LHCN-M2 (cell line): ENCODE data around the gene IQCN. TPM values are rescaled to one million over a fixed set of nuclear protein-coding genes. Genes with fewer than 3 reads are reported as not detected.

ENCODE experiments used
- DNase-seq: peaks from one replicate; pipeline ENCODE4 v3.0.0-alpha.2; 2012; ENCODE audit warnings: low read depth
- total RNA-seq: library from RNA; depleted of rRNA; stranded (reverse); fragments of >200 nt; gene quantifications from 2 replicates; pipeline ENCODE4 v1.2.3, GENCODE V29; 2014

Gene IQCN
- total RNA-seq, 1 experiment from 2014 or later, result 0.06 TPM

DNA sequence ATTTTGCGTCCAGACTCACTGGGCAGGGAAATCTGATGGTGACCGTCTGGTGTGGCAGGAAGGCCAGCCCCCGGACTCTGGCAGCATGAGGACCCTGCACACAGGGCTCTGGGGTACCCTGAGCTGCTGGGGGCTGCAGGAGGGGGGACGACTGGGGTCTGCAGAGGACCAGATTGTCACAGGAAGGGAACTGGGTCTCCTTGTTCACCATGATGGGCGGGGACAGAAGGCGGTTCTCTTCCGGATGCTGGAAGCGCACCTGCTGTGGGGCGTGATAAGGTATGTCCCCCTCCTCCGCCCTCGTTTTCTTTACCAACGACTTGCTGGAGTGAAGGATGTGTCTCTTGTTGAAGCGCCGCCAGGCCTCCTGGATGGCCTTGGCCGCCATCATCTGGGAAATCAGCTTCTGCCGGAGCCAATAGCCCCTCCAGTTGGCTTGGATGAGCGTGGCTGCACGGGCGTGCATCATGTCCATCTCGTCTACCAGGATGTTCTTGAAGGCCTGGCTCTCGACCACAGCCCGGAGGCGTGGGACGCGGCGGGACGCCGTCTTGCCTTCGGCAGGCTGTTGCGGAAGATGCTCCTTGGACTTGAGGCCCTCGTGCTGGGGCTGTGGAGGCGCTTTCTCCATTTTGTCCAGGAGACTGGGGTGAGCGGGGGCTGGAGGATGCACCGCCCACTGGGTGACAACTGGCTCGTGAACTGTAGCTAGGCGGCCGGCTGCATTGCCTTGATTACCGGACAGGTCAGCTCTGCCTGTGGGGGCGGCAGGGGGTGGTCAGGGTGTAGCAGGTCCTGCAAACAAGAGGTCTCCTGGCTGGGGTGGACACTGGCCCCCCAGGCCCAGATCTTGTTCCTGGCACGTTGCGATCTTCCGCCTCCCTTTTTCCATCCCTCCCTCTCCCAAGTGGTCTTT is 7.2 kb downstream of the IQCN start:
- DNase-seq, result no peak

- no peak for DNase-seq
Measured at GRCh38 chr19:18265582-18265981, 8.7 kb downstream of the IQCN start.

DNA sequence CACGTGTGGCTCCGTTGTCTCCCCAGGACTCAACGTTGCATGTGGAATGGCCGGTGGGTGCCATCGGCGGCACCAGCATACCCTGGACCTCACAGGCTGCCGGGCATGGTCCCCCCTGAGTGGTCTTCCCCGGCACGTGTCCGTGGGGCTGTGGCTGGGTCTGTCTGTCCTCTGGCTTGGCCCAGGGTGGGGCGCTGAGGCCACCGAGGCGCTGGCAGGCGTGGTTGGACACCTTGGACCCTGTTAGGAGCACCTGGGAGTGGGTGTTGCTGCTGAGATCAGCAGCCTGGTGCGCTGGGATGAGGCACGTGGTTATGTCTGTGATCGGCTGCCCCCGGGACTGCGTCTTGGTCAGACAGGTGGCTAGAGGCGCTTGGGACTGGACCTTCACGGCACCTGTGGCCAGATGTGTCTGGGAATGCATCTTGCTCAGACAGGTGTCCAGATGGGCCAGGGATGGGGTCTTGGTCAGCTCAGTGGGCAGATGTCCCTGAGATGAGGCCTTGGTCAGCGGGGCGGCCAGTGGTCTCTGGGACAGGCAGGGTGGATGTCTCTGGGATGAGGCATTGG is 9.2 kb downstream of the IQCN start:
- no peak for DNase-seq

DNA sequence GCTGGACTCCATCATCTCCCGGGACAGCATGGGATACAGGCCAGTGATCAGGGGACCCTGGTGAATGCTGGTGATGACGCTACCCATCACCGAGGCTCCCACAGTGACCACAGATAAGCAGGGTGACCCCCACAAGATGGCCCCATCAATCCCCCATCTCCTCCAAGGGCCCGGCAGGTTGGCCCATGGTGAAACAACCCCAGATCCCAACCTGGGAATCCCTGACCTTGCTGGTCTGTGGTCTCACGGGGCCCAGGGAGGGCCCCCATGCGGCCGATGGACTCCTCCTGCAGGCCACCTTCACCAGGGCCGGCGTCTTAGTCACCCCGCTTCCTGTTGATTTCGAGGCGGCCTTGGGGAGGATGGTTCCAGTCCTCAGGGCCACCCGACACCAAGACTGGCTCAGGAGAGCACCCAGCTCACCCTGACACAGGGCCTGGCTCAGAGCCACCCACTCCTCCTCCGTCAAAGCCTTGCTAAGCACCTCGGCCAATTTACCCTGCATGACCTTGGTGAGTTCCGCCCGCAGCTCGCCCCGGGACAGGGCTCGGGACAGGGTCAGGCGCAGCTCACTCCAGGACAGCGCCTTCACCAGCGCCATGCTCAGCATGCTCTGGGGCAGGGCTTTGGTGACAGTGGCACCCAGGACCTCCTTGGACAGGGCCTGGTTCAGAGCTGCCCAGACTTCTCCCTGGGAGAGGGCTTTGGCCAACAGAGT is 10.0 kb downstream of the IQCN start:
- DNase-seq, result no peak

DNA sequence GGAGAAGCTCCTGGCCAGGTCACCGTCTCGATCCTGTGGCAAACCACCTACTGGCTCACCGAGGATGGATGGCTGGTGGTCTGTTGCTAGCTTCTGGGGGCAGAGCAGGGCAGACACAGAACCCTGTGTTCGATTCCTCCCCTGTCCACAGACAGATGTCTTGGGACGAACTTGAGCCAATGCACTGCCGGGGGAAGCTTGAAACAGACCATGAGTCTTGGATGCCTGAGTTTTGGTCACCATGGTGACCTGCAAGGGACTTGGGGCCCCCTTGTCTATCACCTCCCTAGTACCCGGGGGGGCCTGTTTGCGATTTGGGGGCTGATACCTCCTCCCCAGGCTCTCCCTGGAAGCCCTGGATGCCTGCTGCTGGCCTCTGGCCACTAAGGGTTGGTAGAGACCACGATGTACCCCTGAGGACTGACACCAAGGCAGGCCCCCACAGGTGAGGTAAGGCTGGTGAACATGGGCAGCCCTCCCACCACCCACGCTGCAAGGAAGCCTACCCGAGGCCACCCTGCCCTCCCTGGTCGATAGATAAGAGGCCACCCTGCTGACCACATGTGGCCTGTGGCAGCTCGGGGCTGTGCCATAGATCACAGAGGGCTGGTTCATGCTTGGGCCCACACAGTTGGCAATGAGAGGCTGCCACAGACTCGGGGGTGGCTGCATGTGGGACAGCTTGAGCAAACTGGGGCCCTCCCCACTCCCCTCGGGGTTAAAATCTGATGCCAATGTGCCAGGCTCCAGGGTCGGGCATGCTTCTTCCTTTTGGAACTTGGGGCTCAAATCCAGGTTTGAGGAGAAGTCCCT is 10.7 kb downstream of the IQCN start:
- DNase-seq, result no peak

GRCh38 chr19:18262917-18263316 is 11.3 kb downstream of the IQCN start:
- DNase-seq, result no peak

DNA sequence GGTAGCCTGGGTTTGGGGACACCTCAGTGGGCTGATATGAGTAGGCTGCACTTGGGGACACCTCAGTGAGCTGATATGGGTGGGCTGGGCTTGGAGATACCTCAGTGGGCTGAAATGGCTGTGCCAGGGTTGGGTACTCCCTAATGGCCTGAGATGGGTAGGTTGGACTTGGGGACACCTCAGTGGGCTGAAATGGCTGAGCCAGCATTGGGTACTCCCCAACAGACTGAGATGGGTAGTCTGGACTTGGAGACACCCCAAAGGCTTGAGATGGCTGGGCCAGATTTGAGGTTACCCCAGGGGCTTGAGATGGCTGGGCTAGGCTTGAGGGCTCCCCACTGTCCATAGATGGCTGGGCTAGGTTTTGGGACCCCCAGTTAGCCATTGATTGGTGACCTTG is 12.1 kb downstream of the IQCN start:
- no peak for DNase-seq

DNA sequence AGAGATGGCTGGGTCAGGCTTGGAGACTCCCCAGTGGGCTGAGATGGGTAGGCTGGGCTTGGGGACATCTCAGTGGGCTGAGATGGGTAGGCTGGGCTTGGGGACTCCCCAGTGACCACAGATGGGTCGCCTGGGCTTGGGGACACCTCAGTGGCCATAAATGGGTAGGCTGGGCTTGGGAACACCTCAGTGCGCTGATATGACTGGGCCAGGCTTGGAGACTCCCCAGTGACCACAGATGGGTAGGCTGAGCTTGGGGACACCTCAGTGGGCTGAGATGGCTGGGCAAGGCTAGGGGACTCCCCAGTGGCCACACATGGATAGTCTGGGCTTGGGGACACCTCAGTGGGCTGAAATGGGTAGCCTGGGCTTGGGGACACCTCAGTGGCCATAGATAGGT is 12.8 kb downstream of the IQCN start:
- DNase-seq, result no peak

GRCh38 chr19:18259893-18260292 is 14.4 kb downstream of the IQCN start:
- DNase-seq, result peak; percentile 57

DNA sequence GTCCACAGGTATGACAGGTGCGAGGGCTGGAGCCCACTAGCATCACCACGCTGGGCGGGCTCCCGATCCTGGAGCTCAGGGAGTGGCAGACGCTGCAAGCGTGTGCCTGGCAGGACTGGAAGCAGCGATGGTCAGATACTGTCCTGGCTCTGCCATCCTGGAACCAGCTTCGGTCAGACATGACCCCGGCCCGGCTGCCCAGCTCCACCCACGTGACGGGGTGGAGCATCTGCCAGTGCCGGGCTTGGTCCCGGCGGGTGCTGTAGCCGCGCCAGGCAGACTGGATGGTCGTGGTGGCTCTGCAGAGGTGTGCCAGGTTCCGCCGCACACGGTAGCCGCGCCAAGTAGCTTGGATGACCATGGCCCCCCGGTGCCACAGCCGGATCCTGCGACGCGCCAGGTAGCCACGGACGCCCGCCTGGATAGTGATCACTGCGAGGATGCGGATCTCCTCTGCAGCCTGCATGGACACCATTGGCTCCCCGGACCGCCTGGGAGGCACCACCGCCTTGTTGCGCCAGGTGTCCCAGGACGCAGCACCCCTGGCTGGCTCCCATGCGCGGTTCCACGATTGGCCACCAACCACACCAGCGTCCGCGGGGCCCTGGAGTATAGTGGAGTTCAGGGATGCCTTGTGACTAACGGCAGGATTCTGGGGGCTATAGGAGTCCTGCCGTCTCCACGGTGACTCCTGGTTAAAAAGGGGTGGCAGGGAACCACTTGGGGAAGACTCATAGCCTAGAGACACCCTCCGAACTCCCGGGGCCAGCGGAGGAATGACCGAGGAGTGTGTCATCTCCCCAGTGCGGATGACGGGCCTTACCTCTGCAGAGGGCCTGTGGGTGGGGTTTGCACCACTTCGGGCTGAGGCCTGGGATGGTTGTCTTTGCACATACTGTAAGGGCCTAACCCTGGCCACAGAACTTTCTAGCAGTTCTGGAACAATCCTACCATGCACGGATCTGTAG is 16.5 kb downstream of the IQCN start:
- DNase-seq, result no peak

DNA sequence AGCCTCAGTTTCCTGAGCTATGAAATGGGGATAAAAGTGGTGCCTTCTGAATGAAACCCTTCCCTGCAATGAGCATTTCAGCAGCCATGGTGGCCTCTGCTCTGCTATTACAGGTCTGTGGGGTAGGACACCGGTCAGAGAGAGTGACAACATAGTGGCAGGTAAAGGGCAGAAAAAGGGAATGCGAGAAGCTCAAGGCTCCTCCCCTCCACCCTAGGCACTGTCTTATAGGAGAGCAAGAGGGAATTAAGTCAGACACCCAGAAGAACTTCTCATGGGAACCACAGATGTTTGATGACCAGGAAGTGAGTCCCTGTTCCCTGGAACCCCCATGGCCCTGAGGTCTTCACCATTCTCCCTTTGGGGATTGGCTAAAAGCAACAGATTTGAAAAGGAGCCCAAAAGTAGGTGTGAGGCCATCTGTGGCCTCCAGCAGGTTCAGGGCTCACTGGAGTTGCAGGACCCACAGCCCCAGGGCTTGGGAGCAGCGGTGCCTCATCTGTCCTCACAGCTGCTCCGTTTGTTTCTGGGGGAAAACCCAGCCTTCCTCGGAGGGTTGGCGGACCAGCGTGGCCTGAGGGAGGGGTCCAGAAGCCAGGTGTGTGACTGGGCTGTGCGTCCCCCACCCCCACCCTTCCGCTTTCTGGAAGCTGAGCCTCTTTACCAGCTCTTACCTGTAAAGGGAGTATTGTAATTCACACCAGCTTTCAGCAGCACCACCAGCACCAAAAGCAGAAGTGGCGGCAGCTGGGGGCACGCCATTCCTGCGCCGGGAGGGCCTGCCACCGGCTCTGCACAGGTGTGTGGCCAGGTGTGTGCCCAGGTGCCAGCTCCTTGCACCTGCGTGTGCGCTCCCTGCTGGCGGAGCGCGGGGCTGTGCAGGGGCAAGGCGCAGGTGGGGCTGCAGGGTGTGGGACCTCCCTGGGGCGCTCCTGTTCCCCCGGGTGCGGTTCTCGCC is 19.4 kb downstream of the IQCN start:
- DNase-seq, result no peak

DNA sequence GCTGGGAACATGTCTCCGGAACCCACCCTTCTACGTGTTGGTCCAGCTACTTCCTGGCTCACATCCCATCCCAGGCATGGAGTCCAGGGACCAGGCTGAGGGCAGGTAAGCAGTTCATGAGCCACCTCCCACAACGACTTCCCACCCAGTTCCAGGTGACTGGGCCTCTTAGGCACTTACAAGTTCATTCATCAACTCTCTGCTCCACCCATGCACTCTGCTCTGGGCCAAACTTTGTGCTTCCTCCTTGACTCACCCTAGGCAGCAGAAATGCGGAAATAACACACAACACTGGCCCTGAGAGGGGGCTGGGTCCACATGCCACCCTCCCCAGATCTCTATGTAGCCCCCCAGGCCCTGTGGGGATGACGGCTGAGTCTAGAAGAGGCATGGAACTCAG is 20.5 kb downstream of the IQCN start:
- DNase-seq, result no peak

DNA sequence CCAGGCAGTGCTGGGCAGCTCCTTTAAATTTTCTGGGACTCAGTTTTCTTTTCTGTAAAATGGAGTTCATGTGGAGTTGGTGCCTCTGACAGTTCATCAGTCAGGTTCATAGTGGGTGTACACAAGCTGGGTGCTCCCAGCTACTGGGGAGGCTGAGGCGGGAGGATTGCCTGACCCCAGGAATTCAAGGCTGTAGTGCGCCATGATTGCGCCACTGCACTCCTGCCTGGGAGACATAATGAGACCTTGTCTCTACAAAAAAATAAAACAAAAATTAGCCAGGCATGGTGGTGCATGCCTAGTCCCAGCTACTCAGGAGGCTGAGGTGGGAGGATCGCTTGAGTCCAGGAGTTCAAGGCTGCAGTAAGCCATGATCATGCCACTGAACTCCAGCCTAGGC is 21.1 kb downstream of the IQCN start:
- DNase-seq, result no peak

DNA sequence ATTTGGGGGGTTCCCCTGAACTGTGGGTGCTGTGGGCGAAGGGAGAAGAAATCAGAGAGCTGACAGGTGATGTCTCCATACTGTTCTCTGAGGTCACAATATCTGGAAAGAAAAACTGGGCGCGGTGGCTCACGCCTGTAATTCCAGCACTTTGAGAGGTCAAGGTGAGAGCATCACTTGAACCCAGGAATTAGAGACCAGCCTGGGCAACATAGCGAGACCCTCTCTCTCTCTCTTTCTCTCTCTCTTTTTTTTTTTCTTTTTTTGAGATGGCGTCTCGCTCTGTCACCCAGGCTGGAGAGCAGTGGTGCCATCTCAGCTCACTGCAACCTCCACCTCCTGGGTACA is 21.9 kb downstream of the IQCN start:
- no peak for DNase-seq

GRCh38 chr19:18251587-18252369 is 22.5 kb downstream of the IQCN start:
- peak; percentile 49 for DNase-seq

DNA sequence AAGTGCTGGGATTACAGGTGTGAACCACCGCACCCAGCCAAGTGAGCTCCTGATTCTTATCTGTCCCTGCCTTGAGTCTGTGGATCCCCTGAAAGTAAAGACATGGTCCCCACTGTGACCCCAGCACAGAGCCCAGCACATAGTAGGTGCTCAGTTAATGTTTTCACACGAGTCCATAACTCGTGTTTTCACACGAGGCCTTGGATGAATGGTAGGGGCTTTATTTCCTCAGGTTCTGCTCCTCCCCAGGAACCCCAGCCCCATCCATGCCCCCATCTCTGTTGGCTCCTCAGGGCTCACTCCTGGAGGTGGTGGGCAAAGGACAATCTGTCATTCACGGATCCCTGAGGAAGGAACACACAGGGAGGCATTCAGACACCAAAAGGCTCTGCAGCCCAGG is 24.4 kb downstream of the IQCN start:
- DNase-seq, result no peak

DNA sequence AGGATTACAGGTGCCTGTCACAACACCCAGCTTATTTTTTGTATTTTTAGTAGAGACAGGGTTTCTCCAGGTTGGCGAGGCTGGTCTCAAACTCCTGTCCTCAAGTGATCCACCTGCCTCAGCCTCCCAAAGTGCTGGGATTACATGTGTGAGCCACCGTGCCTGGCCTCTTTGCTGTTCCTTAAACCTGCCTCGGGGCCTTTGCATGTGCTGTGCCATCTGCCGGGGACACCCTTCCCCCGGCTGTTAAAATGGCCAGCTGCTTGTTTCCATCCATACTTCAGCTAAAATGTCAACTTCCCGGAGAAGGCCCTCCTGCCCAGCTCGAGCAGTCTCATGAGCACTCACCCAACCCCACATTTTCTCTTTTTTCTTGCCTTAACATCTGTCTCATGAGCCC is 29.0 kb downstream of the IQCN start:
- DNase-seq, result no peak

GRCh38 chr19:18239303-18239702 is 34.9 kb downstream of the IQCN start:
- no peak for DNase-seq

GRCh38 chr19:18234194-18234593 is 40.1 kb downstream of the IQCN start:
- DNase-seq, result no peak
